ENCODE data around the gene SLC35E3. TPM values are rescaled to one million over a fixed set of nuclear protein-coding genes. Genes with fewer than 3 reads are reported as not detected.
"Not testable (repeated sequence)": the region's sequence is repeated elsewhere in the genome, so short reads cannot be mapped to it uniquely, and the experiment has no call there.

The SLC35E3 gene
- polyA plus RNA-seq, 2 of the 4 experiments (the other 2 are of a cell fraction), result 5.1 to 22.1 TPM

- DNase-seq (ENCODE audit: low read depth in 1 of 2, low spot score in 1 of 2), result not testable (repeated sequence)
Measured at GRCh38 chr12:68810027-68810389, 64.0 kb downstream of the SLC35E3 start.

GRCh38 chr12:68811573-68811972 is 65.6 kb downstream of the SLC35E3 start:
- ATAC-seq; POLR2A ChIA-PET; FAIRE-seq; H3K9me3 ChIP-seq; DNase-seq (ENCODE audit: low read depth in 1 of 2, low spot score in 1 of 2): not testable (repeated sequence)
- H3K27ac ChIP-seq, result 0 out of 6 replicates have a peak overlapping the region, but pooled peaks of 1 of the 2 experiments have one; percentile 23
- WGBS (ENCODE audit: missing lambda C conversion rate), result 92% methylated on average over 6 of the region's 6 CpGs
- CTCF ChIA-PET, result interaction anchor here (1.6 to 2.4 kb wide), 2 partner anchors 9 to 18 kb away, joined by 5 to 6 read pairs; no protein-coding TSS in a partner anchor
- H3K4me3 ChIP-seq, result peak overlapping the region; percentile 88
- peak overlapping the region; percentile 76 for H3K4me2 ChIP-seq
- H3K4me1 ChIP-seq, result peaks cover 46% of the 10 kb centered on the region

More at GRCh38 chr12:68810027-68810389, 64.0 kb downstream of the SLC35E3 start:
- WGBS (ENCODE audit: missing lambda C conversion rate), result 90% methylated on average over 13 of the region's 13 CpGs
- H3K27ac ChIP-seq, result peak overlapping the region in 1 of 2 experiments; percentile 19; a peak in 2 of 6 replicates
- H3K9me3 ChIP-seq, CTCF ChIA-PET, POLR2A ChIA-PET, ATAC-seq, FAIRE-seq: not testable (repeated sequence)
- peak overlapping the region; percentile 76 for H3K4me2 ChIP-seq
- TF ChIP-seq HDAC2 (IDR thresholded peaks at IDR 0.05), result peak; percentile 9; the same call in 1 of the 2 replicates
- H3K4me1 ChIP-seq, result peaks cover 46% of the 10 kb centered on the region
- peak overlapping the region; percentile 88 for H3K4me3 ChIP-seq

DNA sequence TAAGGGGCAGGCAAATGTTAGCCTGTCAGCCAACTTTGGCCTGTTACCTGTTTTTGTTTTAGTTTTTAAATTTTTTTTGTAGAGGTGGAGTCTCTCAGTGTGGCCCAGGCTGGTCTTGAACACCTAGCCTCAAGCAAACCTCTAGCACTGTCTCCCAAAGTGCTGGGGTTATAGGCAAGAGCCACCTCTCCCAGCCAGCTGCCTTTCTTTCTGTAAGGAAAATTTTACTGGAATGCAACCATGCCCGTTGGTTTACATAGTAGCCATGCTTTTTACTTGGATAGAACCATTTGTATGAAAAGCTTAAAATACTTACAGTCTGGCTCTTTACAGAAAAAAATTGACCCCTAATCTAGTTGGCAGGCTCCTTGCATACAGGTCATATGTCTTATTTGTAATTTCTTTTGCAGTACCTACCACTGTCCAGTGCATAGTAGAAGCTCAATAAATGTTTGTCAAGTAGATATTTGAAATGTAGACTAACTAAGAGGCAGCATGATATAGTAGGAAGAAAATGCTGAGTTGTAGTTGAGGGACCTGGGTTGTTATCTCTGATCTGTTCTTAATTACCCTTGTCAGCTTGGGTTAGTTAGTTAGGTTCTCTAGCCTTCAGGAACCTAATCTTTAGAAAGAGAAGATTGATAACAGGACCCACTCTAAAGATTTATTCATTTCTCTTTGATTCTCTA is 66.7 kb downstream of the SLC35E3 start:
- Histone ChIP-seq H3K4me2 (peak overlapping the region; percentile 76), H3K4me1 (peaks cover 40% of the 10 kb centered on the region; the same call in 2 of the 3 replicates), H3K4me3 (peak overlapping the region; percentile 88), H3K9me3 (no peaks in the 10 kb centered on the region), H3K27ac (no peak overlapping the region)
- POLR2A ChIA-PET, result no interaction called here
- DNase-seq (ENCODE audit: low read depth in 1 of 2, low spot score in 1 of 2) (no peak), ATAC-seq (no peak), FAIRE-seq (no peak)
- CTCF ChIA-PET, result interaction anchor here (0.5 to 2.4 kb wide), 3 partner anchors 8 to 50 kb away, joined by 3 to 6 read pairs (median 5); no protein-coding TSS in a partner anchor
- 89% methylated on average over 1 of the region's 1 CpG for WGBS (ENCODE audit: missing lambda C conversion rate)
- no peak for TF ChIP-seq JUN (IDR thresholded peaks at IDR 0.05)
- TF ChIP-seq RAD21 (conservative IDR thresholded peaks at IDR 0.05 in 1 of 2, IDR thresholded peaks at IDR 0.05 in 1 of 2), result no peak
- TF ChIP-seq MAZ (IDR thresholded peaks at IDR 0.05; ENCODE audit: borderline replicate concordance, low read depth, low read length), result no peak
- TF ChIP-seq, protein P1, sequence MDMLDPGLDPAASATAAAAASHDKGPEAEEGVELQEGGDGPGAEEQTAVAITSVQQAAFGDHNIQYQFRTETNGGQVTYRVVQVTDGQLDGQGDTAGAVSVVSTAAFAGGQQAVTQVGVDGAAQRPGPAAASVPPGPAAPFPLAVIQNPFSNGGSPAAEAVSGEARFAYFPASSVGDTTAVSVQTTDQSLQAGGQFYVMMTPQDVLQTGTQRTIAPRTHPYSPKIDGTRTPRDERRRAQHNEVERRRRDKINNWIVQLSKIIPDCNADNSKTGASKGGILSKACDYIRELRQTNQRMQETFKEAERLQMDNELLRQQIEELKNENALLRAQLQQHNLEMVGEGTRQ (IDR thresholded peaks at IDR 0.05), result no peak
- no peak for TF ChIP-seq CBX2 (IDR thresholded peaks at IDR 0.05; ENCODE audit: borderline replicate concordance, low read depth)
- no peak for TF ChIP-seq SMC3 (IDR thresholded peaks at IDR 0.05)
- TF ChIP-seq E2F6 (IDR thresholded peaks at IDR 0.05; ENCODE audit: borderline replicate concordance, low read depth), result no peak
- TF ChIP-seq MAFK (IDR thresholded peaks at IDR 0.05; ENCODE audit: partially characterized antibody), result no peak
- TF ChIP-seq HOXB13 (CRISPR knock-in tag; IDR thresholded peaks at IDR 0.05; ENCODE audit: low read depth), result no peak
- no peak for TF ChIP-seq BHLHE40 (IDR thresholded peaks at IDR 0.05; ENCODE audit: low read depth, low read length)
- no peak for TF ChIP-seq ESRRA (IDR thresholded peaks at IDR 0.05; ENCODE audit: borderline replicate concordance, low read length)
- TF ChIP-seq TFCP2L1 (CRISPR knock-in tag; IDR thresholded peaks at IDR 0.05), result no peak
- TF ChIP-seq ZFP36 (IDR thresholded peaks at IDR 0.05; ENCODE audit: borderline replicate concordance, partially characterized antibody), result no peak
- no peak for TF ChIP-seq CHD4 (IDR thresholded peaks at IDR 0.05; ENCODE audit: borderline replicate concordance)
- no peak for TF ChIP-seq GATA3 (IDR thresholded peaks at IDR 0.05; ENCODE audit: borderline replicate concordance)
- TF ChIP-seq FOSB (CRISPR knock-in tag; IDR thresholded peaks at IDR 0.05), result no peak

DNA sequence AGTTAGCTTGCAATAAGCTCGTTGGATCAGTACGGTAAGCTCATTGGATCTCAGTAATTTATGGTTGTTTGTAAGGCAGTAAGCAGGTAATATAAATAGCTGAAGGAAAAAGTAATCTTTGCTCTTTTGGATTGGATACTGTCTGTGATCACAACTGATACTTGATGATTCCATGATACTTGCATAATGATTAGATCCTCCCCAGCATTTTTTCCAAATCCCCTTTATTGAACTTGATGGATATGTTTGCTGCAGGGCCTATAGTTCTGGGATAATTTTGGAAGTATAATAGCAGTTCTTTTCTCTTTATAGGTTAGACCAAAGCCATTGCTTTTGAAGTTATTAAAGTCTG is 67.2 kb downstream of the SLC35E3 start:
- Histone ChIP-seq H3K27ac (no peak overlapping the region), H3K4me3 (peak overlapping the region; percentile 88; the same call in 2 of the 3 replicates), H3K4me1 (peaks cover 40% of the 10 kb centered on the region; the same call in 2 of the 3 replicates), H3K4me2 (peak overlapping the region; percentile 76), H3K9me3 (no peaks in the 10 kb centered on the region)
- whole genome bisulfite sequencing (ENCODE audit: missing lambda C conversion rate), result 81% methylated on average over 2 of the region's 2 CpGs
- FAIRE-seq, result no peak
- DNase-seq (ENCODE audit: low read depth in 1 of 2, low spot score in 1 of 2), result no peak
- ChIA-PET POLR2A (no interaction called here), CTCF (interaction anchor here (0.5 to 2.4 kb wide), 3 partner anchors 17 to 73 kb away, joined by 3 to 6 read pairs (median 3); no protein-coding TSS in a partner anchor)
- ATAC-seq, result no peak
- TF ChIP-seq HDAC2 (IDR thresholded peaks at IDR 0.05) (no peak), MAZ (IDR thresholded peaks at IDR 0.05; ENCODE audit: borderline replicate concordance, low read depth, low read length) (no peak), HEYL (CRISPR knock-in tag; IDR thresholded peaks at IDR 0.05) (no peak), CHD2 (IDR thresholded peaks at IDR 0.05; ENCODE audit: low read length, partially characterized antibody) (no peak), FOSB (CRISPR knock-in tag; IDR thresholded peaks at IDR 0.05) (no peak), NFE2L2 (conservative IDR thresholded peaks at IDR 0.05; ENCODE audit: low read length) (no peak), ELK1 (IDR thresholded peaks at IDR 0.05; ENCODE audit: low read depth, low read length) (no peak), SMC3 (IDR thresholded peaks at IDR 0.05) (no peak)
- TF ChIP-seq, protein P2, sequence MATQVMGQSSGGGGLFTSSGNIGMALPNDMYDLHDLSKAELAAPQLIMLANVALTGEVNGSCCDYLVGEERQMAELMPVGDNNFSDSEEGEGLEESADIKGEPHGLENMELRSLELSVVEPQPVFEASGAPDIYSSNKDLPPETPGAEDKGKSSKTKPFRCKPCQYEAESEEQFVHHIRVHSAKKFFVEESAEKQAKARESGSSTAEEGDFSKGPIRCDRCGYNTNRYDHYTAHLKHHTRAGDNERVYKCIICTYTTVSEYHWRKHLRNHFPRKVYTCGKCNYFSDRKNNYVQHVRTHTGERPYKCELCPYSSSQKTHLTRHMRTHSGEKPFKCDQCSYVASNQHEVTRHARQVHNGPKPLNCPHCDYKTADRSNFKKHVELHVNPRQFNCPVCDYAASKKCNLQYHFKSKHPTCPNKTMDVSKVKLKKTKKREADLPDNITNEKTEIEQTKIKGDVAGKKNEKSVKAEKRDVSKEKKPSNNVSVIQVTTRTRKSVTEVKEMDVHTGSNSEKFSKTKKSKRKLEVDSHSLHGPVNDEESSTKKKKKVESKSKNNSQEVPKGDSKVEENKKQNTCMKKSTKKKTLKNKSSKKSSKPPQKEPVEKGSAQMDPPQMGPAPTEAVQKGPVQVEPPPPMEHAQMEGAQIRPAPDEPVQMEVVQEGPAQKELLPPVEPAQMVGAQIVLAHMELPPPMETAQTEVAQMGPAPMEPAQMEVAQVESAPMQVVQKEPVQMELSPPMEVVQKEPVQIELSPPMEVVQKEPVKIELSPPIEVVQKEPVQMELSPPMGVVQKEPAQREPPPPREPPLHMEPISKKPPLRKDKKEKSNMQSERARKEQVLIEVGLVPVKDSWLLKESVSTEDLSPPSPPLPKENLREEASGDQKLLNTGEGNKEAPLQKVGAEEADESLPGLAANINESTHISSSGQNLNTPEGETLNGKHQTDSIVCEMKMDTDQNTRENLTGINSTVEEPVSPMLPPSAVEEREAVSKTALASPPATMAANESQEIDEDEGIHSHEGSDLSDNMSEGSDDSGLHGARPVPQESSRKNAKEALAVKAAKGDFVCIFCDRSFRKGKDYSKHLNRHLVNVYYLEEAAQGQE (IDR thresholded peaks at IDR 0.05), result no peak

All from A549 (cell line).